ENCODE data around the gene PPARG.
"Not testable (repeated sequence)": the region's sequence is repeated elsewhere in the genome, so short reads cannot be mapped to it uniquely, and the experiment has no call there.

The PPARG gene

DNA sequence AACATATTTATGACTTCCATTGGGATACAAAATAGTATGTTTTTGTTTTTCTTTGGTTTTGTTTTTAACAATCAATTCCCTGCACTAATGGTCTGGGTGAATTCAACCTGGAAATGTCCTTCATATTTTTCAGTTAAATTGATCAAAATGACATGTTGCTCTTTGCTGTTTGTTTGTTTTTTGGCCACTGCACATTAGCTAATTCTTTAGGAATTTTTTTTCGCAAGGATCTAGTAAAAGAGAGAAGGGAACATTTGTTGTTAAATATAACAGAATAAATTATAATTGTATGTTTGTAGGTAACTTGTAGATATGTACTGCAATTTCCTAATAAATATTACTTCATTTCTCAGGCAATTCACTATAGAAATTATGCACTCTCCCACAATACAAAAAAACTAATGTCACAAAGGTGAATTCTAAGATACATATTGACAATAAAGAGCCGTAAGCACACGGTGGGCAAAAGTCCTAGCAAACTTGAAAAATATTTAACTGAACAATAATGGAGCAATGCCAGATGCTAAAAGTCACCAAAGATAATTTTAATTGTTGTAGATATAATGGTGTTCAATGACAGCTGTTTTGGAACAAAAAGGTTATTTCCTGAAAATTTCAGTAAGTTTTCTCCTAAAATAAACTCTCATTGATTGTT is 21.4 kb upstream of the PPARG start:
- H3K4me3 ChIP-seq (ENCODE audit: low read depth, low read length): no peak overlapping the region
- TF ChIP-seq, protein P1, sequence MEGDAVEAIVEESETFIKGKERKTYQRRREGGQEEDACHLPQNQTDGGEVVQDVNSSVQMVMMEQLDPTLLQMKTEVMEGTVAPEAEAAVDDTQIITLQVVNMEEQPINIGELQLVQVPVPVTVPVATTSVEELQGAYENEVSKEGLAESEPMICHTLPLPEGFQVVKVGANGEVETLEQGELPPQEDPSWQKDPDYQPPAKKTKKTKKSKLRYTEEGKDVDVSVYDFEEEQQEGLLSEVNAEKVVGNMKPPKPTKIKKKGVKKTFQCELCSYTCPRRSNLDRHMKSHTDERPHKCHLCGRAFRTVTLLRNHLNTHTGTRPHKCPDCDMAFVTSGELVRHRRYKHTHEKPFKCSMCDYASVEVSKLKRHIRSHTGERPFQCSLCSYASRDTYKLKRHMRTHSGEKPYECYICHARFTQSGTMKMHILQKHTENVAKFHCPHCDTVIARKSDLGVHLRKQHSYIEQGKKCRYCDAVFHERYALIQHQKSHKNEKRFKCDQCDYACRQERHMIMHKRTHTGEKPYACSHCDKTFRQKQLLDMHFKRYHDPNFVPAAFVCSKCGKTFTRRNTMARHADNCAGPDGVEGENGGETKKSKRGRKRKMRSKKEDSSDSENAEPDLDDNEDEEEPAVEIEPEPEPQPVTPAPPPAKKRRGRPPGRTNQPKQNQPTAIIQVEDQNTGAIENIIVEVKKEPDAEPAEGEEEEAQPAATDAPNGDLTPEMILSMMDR (IDR thresholded peaks at IDR 0.05; ENCODE audit: borderline replicate concordance, insufficient read depth, low read depth, low read length): no peak

DNA sequence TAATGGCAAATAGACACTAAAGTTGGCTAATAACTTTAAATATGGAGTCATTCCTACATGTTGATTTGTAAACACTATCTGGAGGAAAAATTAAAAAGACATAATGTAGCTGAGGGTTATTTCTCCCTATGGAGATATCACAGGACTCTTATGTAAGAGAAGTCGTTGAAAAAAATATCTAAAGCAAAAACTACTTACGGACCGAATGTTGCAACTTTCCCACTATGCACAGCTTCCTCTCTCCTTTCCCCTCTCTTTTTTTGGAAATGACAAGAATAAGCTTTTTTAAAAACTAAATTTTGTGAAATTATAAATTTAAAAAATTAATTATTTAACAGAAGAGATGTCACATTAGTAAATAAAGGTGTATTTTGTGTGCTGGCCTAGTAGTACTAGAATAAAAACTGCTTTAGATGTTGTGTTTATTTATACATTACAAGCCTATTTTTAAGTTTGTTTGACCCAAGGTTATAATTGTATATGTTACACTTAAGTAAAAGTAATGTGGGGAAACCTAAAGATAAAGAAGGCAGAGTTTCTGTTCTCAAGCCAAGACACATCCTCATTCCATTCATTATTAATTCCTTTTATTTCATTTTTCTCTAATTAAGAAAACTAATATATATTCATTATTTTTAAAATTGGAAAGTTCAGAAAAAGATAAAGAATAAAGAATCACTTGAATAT is 20.7 kb upstream of the PPARG start:
- H3K4me3 ChIP-seq (ENCODE audit: low read depth, low read length): no peak overlapping the region
- TF ChIP-seq, protein P1 (IDR thresholded peaks at IDR 0.05; ENCODE audit: borderline replicate concordance, insufficient read depth, low read depth, low read length): no peak

DNA sequence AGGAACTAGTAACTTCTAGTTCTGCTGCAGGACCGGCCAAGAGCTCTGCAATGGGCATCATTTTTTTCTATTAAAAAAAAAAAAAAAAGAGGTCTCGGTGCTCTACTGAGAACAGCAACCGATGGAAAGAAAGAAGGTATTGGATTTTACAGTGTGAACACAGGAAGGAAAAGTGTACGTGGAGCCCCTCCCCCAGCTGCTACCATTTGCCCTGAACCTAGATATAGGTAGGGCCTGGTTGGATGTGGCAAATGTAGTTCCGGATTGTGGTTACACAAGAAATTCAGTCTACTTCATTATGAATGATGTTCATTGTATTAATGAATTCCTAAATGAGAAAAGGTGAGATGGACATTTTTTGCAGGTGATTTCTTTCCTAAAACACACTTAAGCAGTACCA is 17.9 kb upstream of the PPARG start:
- no peak overlapping the region for H3K4me3 ChIP-seq (ENCODE audit: low read depth, low read length)
- TF ChIP-seq, protein P1 (IDR thresholded peaks at IDR 0.05; ENCODE audit: borderline replicate concordance, insufficient read depth, low read depth, low read length): no peak

DNA sequence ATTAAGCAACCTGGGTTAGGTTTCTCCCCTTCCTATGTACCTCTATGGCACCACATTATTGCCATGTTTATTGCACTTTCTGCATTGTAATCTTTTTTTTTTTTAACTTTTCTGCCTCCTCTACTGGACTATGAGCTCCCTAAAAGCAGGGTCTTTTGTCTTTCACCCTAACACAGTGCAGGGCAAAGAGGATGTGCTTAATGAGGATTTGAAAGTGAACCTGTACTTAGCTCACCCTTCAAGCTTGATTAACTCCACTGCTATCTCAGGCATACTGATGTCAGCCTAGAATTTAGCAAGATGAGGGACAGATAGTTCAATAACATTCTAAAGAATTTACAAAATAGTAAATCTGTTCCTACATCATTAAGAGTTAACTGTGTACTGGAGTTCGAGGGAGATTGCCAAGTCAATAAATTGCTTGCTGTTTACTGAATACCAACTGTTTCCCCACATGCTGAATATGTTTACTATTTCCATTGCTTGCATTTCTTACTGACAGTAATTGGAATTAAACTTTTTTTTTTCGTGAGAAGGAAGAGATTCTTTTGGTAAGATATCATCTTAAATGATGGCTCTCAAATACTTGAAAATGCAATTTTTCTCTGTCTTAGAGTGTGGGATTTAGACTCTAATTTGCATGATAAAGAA is 15.7 kb upstream of the PPARG start:
- TF ChIP-seq, protein P1 (IDR thresholded peaks at IDR 0.05; ENCODE audit: borderline replicate concordance, insufficient read depth, low read depth, low read length): no peak
- no peak overlapping the region for H3K4me3 ChIP-seq (ENCODE audit: low read depth, low read length)

DNA sequence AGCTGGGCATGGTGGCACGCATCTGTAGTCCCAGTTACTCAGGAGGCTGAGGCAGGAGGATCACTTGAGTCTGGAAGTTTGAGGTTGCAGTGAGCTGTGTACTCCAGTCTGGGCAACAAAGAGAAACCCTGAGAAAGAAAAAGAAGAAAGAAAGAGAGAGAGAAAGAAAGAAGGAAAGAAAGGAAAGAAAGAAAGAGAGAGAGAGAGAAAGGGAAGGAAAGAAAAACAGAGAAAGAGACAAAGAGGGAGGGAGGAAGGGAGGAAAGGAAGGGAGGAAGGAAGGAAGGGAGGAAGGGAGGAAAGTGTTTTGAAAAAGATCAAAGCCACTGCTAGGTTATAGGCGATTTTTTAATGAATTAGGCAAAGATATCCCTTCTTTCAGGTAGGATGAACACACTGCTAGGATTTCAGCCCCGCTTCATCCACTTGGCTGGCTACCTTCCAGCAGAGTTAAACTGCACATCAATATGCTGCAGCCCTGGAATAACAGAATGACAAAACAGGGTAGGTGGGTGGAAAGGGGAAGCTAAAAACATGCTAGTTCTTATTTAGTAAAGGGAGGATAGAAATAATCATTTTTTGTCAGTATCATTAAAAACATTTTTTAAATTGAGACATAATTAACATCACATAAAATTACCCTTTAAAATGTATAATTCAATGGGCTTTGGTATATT is 12.8 kb upstream of the PPARG start:
- TF ChIP-seq, protein P1 (IDR thresholded peaks at IDR 0.05; ENCODE audit: borderline replicate concordance, insufficient read depth, low read depth, low read length): no peak
- H3K4me3 ChIP-seq (ENCODE audit: low read depth, low read length): no peak overlapping the region

DNA sequence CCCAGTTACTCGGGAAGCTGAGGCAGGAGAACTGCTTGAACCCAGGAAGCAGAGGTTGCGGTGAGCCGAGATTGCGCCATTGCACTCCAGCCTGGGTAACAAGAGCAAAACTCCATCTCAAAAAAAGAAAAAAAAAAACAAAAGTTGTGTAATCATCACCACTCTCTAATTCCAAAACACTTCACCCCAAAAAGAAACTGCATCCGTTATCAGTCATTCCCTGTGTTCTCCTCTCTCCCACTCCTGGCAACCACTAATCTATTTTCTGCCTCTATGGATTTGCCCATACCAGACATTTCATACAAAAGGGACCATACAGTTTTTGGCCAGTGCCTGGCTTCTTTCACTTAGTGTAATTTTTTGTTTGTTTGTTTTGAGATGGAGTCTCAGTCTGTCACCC is 12.0 kb upstream of the PPARG start:
- H3K4me3 ChIP-seq (ENCODE audit: low read depth, low read length): not testable (repeated sequence)

DNA sequence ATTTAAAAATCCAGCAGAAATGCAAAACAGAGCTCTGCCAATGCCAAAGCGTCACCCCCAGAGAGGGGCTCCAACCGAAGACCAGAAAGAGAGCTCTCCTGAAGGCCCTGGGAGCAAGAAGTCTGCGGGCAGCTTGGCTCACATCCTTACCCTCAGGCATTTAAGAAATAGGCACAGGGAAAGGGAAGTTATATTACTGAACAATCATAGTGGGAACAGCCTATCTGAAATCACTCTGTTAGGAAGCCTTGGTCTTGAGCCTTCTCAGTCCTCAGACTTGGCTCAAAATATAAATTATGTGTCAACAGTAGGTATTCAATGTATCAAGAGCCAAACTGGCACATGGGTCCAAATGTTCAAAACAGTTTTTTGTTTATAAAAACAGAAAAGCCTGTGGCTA is 10.3 kb upstream of the PPARG start:
- no peak overlapping the region for H3K4me3 ChIP-seq (ENCODE audit: low read depth, low read length)
- TF ChIP-seq, protein P1 (IDR thresholded peaks at IDR 0.05; ENCODE audit: borderline replicate concordance, insufficient read depth, low read depth, low read length): no peak
